SK-N-SH (cell line): Measurements from ENCODE around the gene ANKH. TPM values are rescaled to one million over a fixed set of nuclear protein-coding genes. Genes with fewer than 3 reads are reported as not detected.

ENCODE experiments used
- CTCF ChIA-PET: fragments of 300-600, 350-600 bp; formaldehyde crosslinking; extraction: SDS; loops from one replicate; lab custom pipeline; 2021; lab: Yijun Ruan, JAX
- POLR2A ChIA-PET: fragments of 350-600 bp; sonication (Branson Sonifier 250); formaldehyde crosslinking; extraction: SDS; loops from one replicate; lab custom pipeline; 2020; ENCODE audit warnings: antibody characterized with exemption, inconsistent platforms; lab: Yijun Ruan, JAX
- DNase-seq: peaks from one replicate; pipeline ENCODE4 v3.0.0; 2012
- H2AFZ ChIP-seq: fragments of 200-600 bp; sonication (generic); 2 replicates; pipeline ENCODE4 v1.8.1; 2016; ENCODE audit warnings: antibody characterized with exemption, mild to moderate bottlenecking, low read depth
- H3F3A ChIP-seq: fragments of 200-600 bp; sonication (generic); replicated peaks from 2 replicates; pipeline ENCODE3; 2016; ENCODE audit warnings: antibody characterized with exemption, mild to moderate bottlenecking; ENCODE audit not compliant: insufficient read depth
- H3K27ac ChIP-seq, 2 experiments: fragments of 200-500 bp in 1 of 2; fragments of 200-600 bp in 1 of 2; sonication (Bioruptor generic) in 1 of 2; sonication (generic), shearing (Covaris generic) in 1 of 2; 2 replicates each; pipeline versions ENCODE4 v1.5.1 to v1.6.1; 2014 to 2016; ENCODE audit warnings: low read depth in 2 of 2, inconsistent platforms in 1 of 2, low read length in 1 of 2, mild to moderate bottlenecking in 1 of 2, mixed read lengths in 1 of 2
- H3K27me3 ChIP-seq: fragments of 200-600 bp; sonication (generic), shearing (Covaris generic); 2 replicates; pipeline ENCODE4 v1.6.1; 2016; ENCODE audit warnings: mixed run types; ENCODE audit not compliant: insufficient read depth
- H3K36me3 ChIP-seq, 2 experiments: fragments of 200-500 bp in 1 of 2; fragments of 200-600 bp in 1 of 2; sonication (Bioruptor generic) in 1 of 2; sonication (generic) in 1 of 2; replicated peaks in 1 of 2; 2 replicates each; pipeline versions ENCODE3 to v1.5.1; 2014 to 2016; ENCODE audit warnings: low read length in 1 of 2, mild to moderate bottlenecking in 1 of 2; ENCODE audit not compliant: insufficient read depth in 2 of 2, control insufficient read depth in 1 of 2
- H3K4me1 ChIP-seq, 2 experiments: fragments of 200-500 bp in 1 of 2; fragments of 200-600 bp in 1 of 2; sonication (Bioruptor generic) in 1 of 2; sonication (generic), shearing (Covaris generic) in 1 of 2; 2 replicates each; pipeline versions ENCODE4 v1.5.1 to v1.6.1; 2014 to 2016; ENCODE audit warnings: low read depth in 1 of 2, low read length in 1 of 2, mixed run types in 1 of 2; ENCODE audit not compliant: insufficient read depth in 2 of 2, control insufficient read depth in 1 of 2
- H3K4me2 ChIP-seq: fragments of 200-600 bp; sonication (generic), shearing (Covaris generic); 2 replicates; pipeline ENCODE4 v1.6.1; 2017; ENCODE audit warnings: mixed run types
- H3K4me3 ChIP-seq, 2 experiments: fragments of 200-500 bp in 1 of 2; fragments of 200-600 bp in 1 of 2; sonication (Bioruptor generic) in 1 of 2; sonication (generic), shearing (Covaris generic) in 1 of 2; 2 replicates each; pipeline versions ENCODE4 v1.5.1 to v1.8.1; 2014 to 2016; ENCODE audit warnings: low read depth in 2 of 2, inconsistent platforms in 1 of 2, low read length in 1 of 2, mild to moderate bottlenecking in 1 of 2, mixed read lengths in 1 of 2, moderate library complexity in 1 of 2
- H3K79me2 ChIP-seq: fragments of 200-600 bp; sonication (generic); 2 replicates; pipeline ENCODE4 v1.8.1; 2017; ENCODE audit warnings: mild to moderate bottlenecking; ENCODE audit not compliant: insufficient read depth
- H3K9ac ChIP-seq: fragments of 200-600 bp; sonication (generic); 2 replicates; pipeline ENCODE4 v1.6.1; 2017; ENCODE audit warnings: mixed run types
- H3K9me2 ChIP-seq: fragments of 200-600 bp; sonication (generic); 2 replicates; pipeline ENCODE4 v1.6.1; 2017; ENCODE audit warnings: mixed run types
- H3K9me3 ChIP-seq: fragments of 200-600 bp; sonication (generic); 2 replicates; pipeline ENCODE4 v1.6.1; 2017; ENCODE audit warnings: mixed run types, mild to moderate bottlenecking, moderate library complexity
- H4K20me1 ChIP-seq: fragments of 200-600 bp; sonication (generic); 2 replicates; pipeline ENCODE4 v1.6.1; 2017; ENCODE audit warnings: mild to moderate bottlenecking, mixed run types; ENCODE audit not compliant: insufficient read depth
- CTCF ChIP-seq: fragments of 200-600 bp; sonication (generic); IDR thresholded peaks from 2 replicates; pipeline ENCODE4 v1.6.1; 2017; ENCODE audit warnings: antibody characterized with exemption, mild to moderate bottlenecking, moderate library complexity
- ELF1 ChIP-seq: IDR thresholded peaks from 2 replicates; pipeline ENCODE4 v1.4.0; 2012
- EP300 ChIP-seq, 2 experiments: IDR thresholded peaks; 2 replicates each; pipeline versions ENCODE4 v1.4.0 to v1.6.1; 2012; ENCODE audit warnings: borderline replicate concordance in 1 of 2, low read depth in 1 of 2, low read length in 1 of 2
- EZH2phosphoT487 ChIP-seq: fragments of 200-600 bp; sonication (generic); IDR thresholded peaks from 2 replicates; pipeline ENCODE4 v1.6.1; 2017; ENCODE audit warnings: low read depth, mixed run types, mild to moderate bottlenecking, antibody characterized with exemption, moderate library complexity, borderline replicate concordance
- FOSL2 ChIP-seq: IDR thresholded peaks from 2 replicates; pipeline ENCODE4 v1.4.0; 2012; ENCODE audit warnings: low read depth, mild to moderate bottlenecking, moderate library complexity, borderline replicate concordance
- GABPA ChIP-seq: IDR thresholded peaks from 2 replicates; pipeline ENCODE4 v1.4.0; 2012; ENCODE audit warnings: low read depth, mild to moderate bottlenecking
- IRF3 ChIP-seq: fragments of 150-350 bp; IDR thresholded peaks from 2 replicates; pipeline ENCODE4 v1.6.1; 2016; ENCODE audit warnings: mild to moderate bottlenecking, low read depth, low read length
- JUND ChIP-seq: IDR thresholded peaks from 2 replicates; pipeline ENCODE4 v1.4.0; 2012
- MAX ChIP-seq: IDR thresholded peaks from 2 replicates; pipeline ENCODE4 v1.4.0; 2012; ENCODE audit warnings: low read depth
- MEF2A ChIP-seq: IDR thresholded peaks from 2 replicates; pipeline ENCODE4 v1.4.0; 2012; ENCODE audit warnings: low read depth, borderline replicate concordance
- NFIC ChIP-seq: IDR thresholded peaks from 2 replicates; pipeline ENCODE4 v1.4.0; 2012; ENCODE audit warnings: borderline replicate concordance
- POLR2AphosphoS5 ChIP-seq: IDR thresholded peaks from 2 replicates; pipeline ENCODE4 v1.6.1; 2012; ENCODE audit warnings: low read depth, low read length
- REST ChIP-seq: IDR thresholded peaks from 2 replicates; pipeline ENCODE4 v1.6.1; 2012; ENCODE audit warnings: mild to moderate bottlenecking, low read depth, low read length, moderate library complexity
- SIN3A ChIP-seq: IDR thresholded peaks from 2 replicates; pipeline ENCODE4 v1.6.1; 2012; ENCODE audit warnings: low read depth, mild to moderate bottlenecking, low read length, moderate library complexity, borderline replicate concordance
- TCF12 ChIP-seq: IDR thresholded peaks from 2 replicates; pipeline ENCODE4 v1.4.0; 2012
- USF1 ChIP-seq: IDR thresholded peaks from 2 replicates; pipeline ENCODE4 v1.4.0; 2012; ENCODE audit warnings: low read depth, borderline replicate concordance
- USF2 ChIP-seq: fragments of 150-350 bp; IDR thresholded peaks from 2 replicates; pipeline ENCODE4 v1.6.1; 2017; ENCODE audit warnings: antibody characterized with exemption, low read length, low read depth, borderline replicate concordance
- WGBS: methylation state at CpG from one replicate; pipeline ENCODE4 v1.1.6; 2017; ENCODE audit warnings: low lambda C conversion rate; 5-methylcytosine and 5-hydroxymethylcytosine counted together
- polyA plus RNA-seq, 3 experiments: library from polyadenylated mRNA; depleted of rRNA; stranded (reverse); fragments of >200 nt; gene quantifications; 2 replicates each; pipeline ENCODE4 v1.2.3, GENCODE V29; 2012

ANKH gene
- polyA plus RNA-seq, 1 of the 3 experiments (the other 2 are of a cell fraction): 22.0 TPM

GRCh38 chr5:14879937-14880589, 8.5 kb upstream of the ANKH start (continued):
- TF ChIP-seq REST (no peak), ELF1 (no peak), EZH2phosphoT487 (no peak), FOSL2 (no peak), SIN3A (no peak), JUND (no peak), POLR2AphosphoS5 (no peak), GABPA (no peak), EP300 (IDR thresholded peaks at IDR 0.05; ENCODE audit: borderline replicate concordance in 1 of 2, low read depth in 1 of 2, low read length in 1 of 2) (no peak)

- Histone ChIP-seq H3K4me2 (no peak overlapping the region), H3K9me2 (no peaks in the 10 kb centered on the region), H3K27me3 (no peaks in the 10 kb centered on the region), H2AFZ (no peak overlapping the region), H3K27ac (no peak overlapping the region), H3K36me3 (no peaks in the 10 kb centered on the region), H3K4me3 (no peak overlapping the region), H3K4me1 (no peaks in the 10 kb centered on the region), H3K79me2 (no peaks in the 10 kb centered on the region), H4K20me1 (no peaks in the 10 kb centered on the region), H3K9me3 (no peaks in the 10 kb centered on the region; the same call in 1 of the 2 replicates), H3K9ac (no peak overlapping the region), H3F3A (no peaks in the 10 kb centered on the region)
- no peak for TF ChIP-seq MAX
- no peak for TF ChIP-seq NFIC
- TF ChIP-seq REST: no peak
- TF ChIP-seq TCF12: no peak
- no peak for TF ChIP-seq CTCF
- no peak for TF ChIP-seq MEF2A
- TF ChIP-seq USF2: no peak
- no peak for TF ChIP-seq IRF3
- TF ChIP-seq USF1: no peak
- 53% methylated on average over 2 of the region's 2 CpGs for WGBS
- POLR2A ChIA-PET: no interaction called here
- no peak for DNase-seq
- CTCF ChIA-PET: interaction anchor here (1.0 to 1.5 kb wide), 2 partner anchors 9 to 18 kb away, joined by 3 to 4 read pairs; no protein-coding TSS in a partner anchor
These were observed 7.8 kb upstream of the ANKH start for GRCh38 chr5:14879393-14879792.
